Vagina (tissue), 2 donors: ENCODE measurements around the gene TOX2.

ENCODE experiments used
- CTCF ChIP-seq, 3 experiments: fragments of 450-650 bp in 2 of 3; fragments of 200-600 bp in 1 of 3; sonication (generic) in 1 of 3; IDR thresholded peaks; one replicate each; pipeline ENCODE4 v1.5.1; 2017 to 2019; ENCODE audit warnings: antibody characterized with exemption in 3 of 3, mild to moderate bottlenecking in 2 of 3, moderate library complexity in 2 of 3
- POLR2AphosphoS5 ChIP-seq, 2 donors: sonication (generic); formaldehyde crosslinking; IDR thresholded peaks; one replicate each; pipeline ENCODE4 v1.9.0; 2017; ENCODE audit warnings: antibody characterized with exemption in 2 of 2, mild to moderate bottlenecking in 2 of 2, low read depth in 1 of 2; ENCODE audit not compliant: insufficient read depth in 1 of 2

GRCh38 chr20:44056010-44056698 is 141.5 kb downstream of the TOX2 start:
- TF ChIP-seq CTCF (IDR thresholded peaks at IDR 0.05) (no peak), POLR2AphosphoS5 (IDR thresholded peaks at IDR 0.05; ENCODE audit: insufficient read depth in 1 of 2, low read depth in 1 of 2) (no peak)
